Glutamatergic neuron (in vitro differentiated cells): ENCODE measurements around the gene AADAC. TPM values are rescaled to one million over a fixed set of nuclear protein-coding genes. Genes with fewer than 3 reads are reported as not detected.

Experiments
- DNase-seq: peaks from one replicate; pipeline ENCODE4 v3.0.0; 2022
- H3K27ac Mint-ChIP-seq: one replicate; pipeline ENCODE4 v1.8.0; 2020; ENCODE audit warnings: mild to moderate bottlenecking, mixed read lengths, inconsistent platforms; ENCODE audit not compliant: unreplicated experiment
- H3K27me3 Mint-ChIP-seq: one replicate; pipeline ENCODE4 v1.8.0; 2020; ENCODE audit warnings: mild to moderate bottlenecking, moderate library complexity, mixed read lengths, inconsistent platforms; ENCODE audit not compliant: unreplicated experiment
- H3K36me3 Mint-ChIP-seq: one replicate; pipeline ENCODE4 v1.8.0; 2020; ENCODE audit warnings: mild to moderate bottlenecking, mixed read lengths, inconsistent platforms; ENCODE audit not compliant: unreplicated experiment
- H3K4me1 Mint-ChIP-seq: one replicate; pipeline ENCODE4 v1.8.0; 2020; ENCODE audit warnings: mild to moderate bottlenecking, low read depth, mixed read lengths, inconsistent platforms; ENCODE audit not compliant: unreplicated experiment
- H3K4me3 Mint-ChIP-seq: one replicate; pipeline ENCODE4 v1.8.0; 2020; ENCODE audit warnings: mild to moderate bottlenecking, mixed read lengths, inconsistent platforms; ENCODE audit not compliant: unreplicated experiment
- H3K9me3 Mint-ChIP-seq: one replicate; pipeline ENCODE4 v1.8.0; 2020; ENCODE audit warnings: mild to moderate bottlenecking, moderate library complexity, mixed read lengths, inconsistent platforms; ENCODE audit not compliant: unreplicated experiment
- total RNA-seq: library from RNA; stranded (reverse); fragmentation: NEBNext Ultra II Directional; extraction: Animal tissue kit (Norgen Biotek cat#: 25700); gene quantifications from one replicate; pipeline ENCODE4 v1.2.1, GENCODE V29; 2021; ENCODE audit not compliant: unreplicated experiment
- TF ChIP-seq, protein P1 (sequence below): fragments of 200-600 bp; sonication (generic); IDR thresholded peaks from one replicate; pipeline ENCODE4 v1.5.0; 2021; ENCODE audit not compliant: partially characterized antibody, unreplicated experiment

The AADAC gene
- total RNA-seq, 1 donor from 2014 or later: not detected

DNA sequence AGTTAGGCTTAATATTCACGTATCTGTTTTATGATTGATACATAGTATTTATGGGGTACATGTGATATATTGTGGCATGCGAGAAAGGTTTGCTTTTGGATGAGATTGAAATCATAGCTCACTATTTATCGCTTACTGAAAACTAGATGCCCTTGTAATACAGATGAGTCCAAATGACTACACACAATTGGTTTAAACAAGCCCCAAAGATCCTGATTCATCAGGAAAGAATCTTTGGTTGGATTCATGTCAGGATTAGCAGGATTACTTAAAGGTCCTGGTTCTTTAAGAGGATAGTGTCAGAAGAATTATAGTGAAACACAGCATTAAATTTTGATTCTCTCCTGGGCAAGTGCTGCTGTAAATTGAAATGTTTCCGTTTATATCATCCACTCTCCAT, 18.6 kb upstream of the AADAC start:
- Mint-ChIP-seq H3K27ac (no peak overlapping the region), H3K36me3 (no peaks in the 10 kb centered on the region), H3K9me3 (peaks cover 3% of the 10 kb centered on the region), H3K4me3 (no peak overlapping the region), H3K4me1 (peaks cover 1% of the 10 kb centered on the region), H3K27me3 (no peaks in the 10 kb centered on the region)
- TF ChIP-seq, protein P1, sequence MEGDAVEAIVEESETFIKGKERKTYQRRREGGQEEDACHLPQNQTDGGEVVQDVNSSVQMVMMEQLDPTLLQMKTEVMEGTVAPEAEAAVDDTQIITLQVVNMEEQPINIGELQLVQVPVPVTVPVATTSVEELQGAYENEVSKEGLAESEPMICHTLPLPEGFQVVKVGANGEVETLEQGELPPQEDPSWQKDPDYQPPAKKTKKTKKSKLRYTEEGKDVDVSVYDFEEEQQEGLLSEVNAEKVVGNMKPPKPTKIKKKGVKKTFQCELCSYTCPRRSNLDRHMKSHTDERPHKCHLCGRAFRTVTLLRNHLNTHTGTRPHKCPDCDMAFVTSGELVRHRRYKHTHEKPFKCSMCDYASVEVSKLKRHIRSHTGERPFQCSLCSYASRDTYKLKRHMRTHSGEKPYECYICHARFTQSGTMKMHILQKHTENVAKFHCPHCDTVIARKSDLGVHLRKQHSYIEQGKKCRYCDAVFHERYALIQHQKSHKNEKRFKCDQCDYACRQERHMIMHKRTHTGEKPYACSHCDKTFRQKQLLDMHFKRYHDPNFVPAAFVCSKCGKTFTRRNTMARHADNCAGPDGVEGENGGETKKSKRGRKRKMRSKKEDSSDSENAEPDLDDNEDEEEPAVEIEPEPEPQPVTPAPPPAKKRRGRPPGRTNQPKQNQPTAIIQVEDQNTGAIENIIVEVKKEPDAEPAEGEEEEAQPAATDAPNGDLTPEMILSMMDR: no peak
- no peak for DNase-seq

DNA sequence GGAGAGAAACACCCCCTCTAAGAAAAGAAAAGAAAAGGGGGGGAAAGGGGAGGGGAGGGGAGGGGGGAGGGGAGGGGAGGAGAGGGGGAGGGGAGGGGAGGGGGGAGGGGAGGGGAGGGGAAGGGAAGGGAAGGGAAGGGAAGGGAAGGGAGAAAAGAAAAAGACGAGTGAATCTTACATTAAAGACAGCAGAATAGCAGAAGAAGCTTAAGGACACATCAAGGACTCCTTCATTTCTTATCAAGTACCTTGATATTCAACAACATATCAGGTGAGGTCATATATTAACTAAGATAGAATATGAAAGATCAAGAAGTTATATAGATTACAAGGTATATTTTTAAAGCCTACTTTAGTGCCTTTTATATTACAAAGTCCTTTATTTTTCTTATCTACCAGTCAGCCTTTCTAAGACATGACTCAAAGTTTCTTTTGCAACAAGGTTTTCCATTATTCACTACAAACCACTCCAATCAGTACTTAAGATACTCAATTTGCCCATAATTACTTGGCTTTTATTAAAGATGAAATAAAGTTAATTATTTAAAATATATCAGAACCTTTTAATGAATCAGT, 17.7 kb upstream of the AADAC start:
- H3K4me1 Mint-ChIP-seq: peaks cover 1% of the 10 kb centered on the region
- H3K36me3 Mint-ChIP-seq: no peaks in the 10 kb centered on the region
- no peak overlapping the region for H3K27ac Mint-ChIP-seq
- TF ChIP-seq, protein P1: no peak
- H3K4me3 Mint-ChIP-seq: no peak overlapping the region
- DNase-seq: no peak
- H3K9me3 Mint-ChIP-seq: no peaks in the 10 kb centered on the region
- H3K27me3 Mint-ChIP-seq: no peaks in the 10 kb centered on the region

DNA sequence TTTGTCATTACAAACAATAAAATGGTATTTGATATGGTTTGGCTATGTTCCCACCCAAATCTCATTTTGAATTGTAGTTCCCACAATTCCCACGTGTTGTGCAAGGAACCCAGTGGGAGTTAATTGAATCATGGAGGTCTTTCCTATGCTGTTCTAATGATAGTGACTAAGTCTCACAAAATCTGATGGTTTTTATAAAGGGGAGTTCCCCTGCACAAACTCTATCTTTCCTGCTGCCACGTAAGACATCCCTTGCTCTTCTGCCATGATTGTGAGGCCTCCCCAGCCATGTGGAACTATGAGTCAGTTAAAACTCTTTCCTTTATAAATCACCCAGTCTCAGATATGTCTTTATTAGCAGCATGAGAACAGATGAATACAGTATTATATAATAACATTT, 15.4 kb upstream of the AADAC start:
- Mint-ChIP-seq H3K27ac (no peak overlapping the region), H3K4me1 (peaks cover 1% of the 10 kb centered on the region), H3K27me3 (no peaks in the 10 kb centered on the region), H3K36me3 (no peaks in the 10 kb centered on the region), H3K4me3 (no peak overlapping the region), H3K9me3 (no peaks in the 10 kb centered on the region)
- TF ChIP-seq, protein P1: no peak
- no peak for DNase-seq

DNA sequence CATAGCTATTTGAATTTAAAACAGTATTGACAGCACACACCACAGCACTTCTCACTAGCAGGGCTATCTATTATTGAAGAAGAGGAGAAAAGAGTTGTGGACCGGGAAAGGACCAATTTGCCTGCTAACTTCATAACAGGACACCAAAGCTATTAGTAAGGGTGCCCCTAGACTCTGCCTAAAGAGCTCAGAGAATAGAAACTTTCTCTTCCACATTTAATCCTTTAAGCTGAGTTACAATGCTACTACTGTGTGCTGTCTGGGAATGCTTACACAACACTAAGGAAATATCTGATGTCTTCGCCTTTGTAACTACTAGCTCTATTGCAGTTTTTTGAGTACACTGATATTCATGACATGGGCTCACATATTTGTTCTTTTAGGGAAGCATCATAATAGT, 13.5 kb upstream of the AADAC start:
- H3K27me3 Mint-ChIP-seq: no peaks in the 10 kb centered on the region
- DNase-seq: no peak
- no peak overlapping the region for H3K4me3 Mint-ChIP-seq
- peaks cover 1% of the 10 kb centered on the region for H3K4me1 Mint-ChIP-seq
- no peak overlapping the region for H3K27ac Mint-ChIP-seq
- no peaks in the 10 kb centered on the region for H3K9me3 Mint-ChIP-seq
- TF ChIP-seq, protein P1: no peak
- no peaks in the 10 kb centered on the region for H3K36me3 Mint-ChIP-seq

DNA sequence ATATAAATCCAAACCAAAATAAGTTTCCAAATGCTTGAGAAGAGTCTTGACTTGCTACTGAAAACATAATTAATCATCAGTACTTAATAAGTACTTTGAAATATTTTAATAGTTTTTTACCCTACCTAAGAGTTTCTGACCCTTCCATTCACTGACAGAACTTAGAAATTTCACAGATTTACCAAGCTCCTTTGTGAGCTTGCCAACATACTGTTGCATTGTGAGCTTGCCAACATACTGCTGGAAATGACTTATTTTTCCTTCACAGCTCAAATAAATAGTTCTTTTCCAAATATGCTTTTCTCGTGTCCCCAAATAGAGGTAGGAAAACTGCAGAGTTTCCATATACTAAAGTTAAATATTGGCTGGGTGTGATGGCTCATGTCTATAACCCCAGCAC, 9.6 kb upstream of the AADAC start:
- TF ChIP-seq, protein P1: no peak
- Mint-ChIP-seq H3K4me3 (no peak overlapping the region), H3K27ac (no peak overlapping the region), H3K27me3 (peaks cover 2% of the 10 kb centered on the region), H3K9me3 (peaks cover 1% of the 10 kb centered on the region), H3K36me3 (peaks cover 10% of the 10 kb centered on the region), H3K4me1 (peaks cover 1% of the 10 kb centered on the region)
- DNase-seq: no peak
